ENCODE data around the gene NEUROD2. TPM values are rescaled to one million over a fixed set of nuclear protein-coding genes. Genes with fewer than 3 reads are reported as not detected.
"Not testable (repeated sequence)": the region's sequence is repeated elsewhere in the genome, so short reads cannot be mapped to it uniquely, and the experiment has no call there.

NEUROD2 gene
- total RNA-seq, 1 experiment from 2014 or later, result not detected

DNA sequence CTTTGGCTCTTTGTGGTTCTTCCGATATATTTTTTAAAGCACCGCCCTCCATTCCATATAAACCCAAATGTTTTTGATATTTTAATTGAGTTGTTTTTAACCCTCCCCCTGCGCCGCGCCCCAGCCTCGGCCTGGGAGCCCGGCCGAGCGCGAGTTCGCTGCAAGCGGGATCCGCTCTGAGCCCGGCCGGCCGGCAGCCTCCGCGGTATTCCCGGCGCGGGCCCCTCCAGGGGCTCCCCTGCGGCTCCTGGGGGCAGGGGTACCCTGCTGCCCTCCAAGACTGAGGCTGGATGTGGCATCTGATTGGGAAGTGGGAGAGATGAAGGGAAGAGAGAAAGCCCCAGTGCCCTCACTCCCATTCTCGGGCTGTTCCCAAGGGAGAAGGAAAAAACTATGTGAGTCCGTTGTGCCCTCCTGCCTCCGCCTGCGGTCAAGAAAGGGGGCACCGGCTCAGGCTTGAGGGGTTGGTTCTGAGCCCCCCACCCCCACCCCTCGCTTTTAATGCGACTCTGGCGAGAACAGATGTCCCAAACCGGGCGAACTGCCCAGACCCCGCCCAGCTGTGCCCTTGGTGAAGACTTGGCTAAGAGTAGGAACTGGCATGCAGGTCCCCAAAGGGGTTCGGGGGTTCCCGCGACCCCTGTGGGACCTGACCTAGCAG is 8.6 kb downstream of the NEUROD2 start:
- Histone ChIP-seq H3K36me3 (no peaks in the 10 kb centered on the region), H3K27ac (no peak overlapping the region), H3K9me3 (replicated peaks) (no peaks in the 10 kb centered on the region), H3K4me1 (replicated peaks) (no peaks in the 10 kb centered on the region), H3K27me3 (replicated peaks) (peaks cover 95% of the 10 kb centered on the region), H3K4me3 (no peak overlapping the region)
- DNase-seq (ENCODE audit: low read depth in 1 of 2, low spot score in 2 of 2), result no peak

DNA sequence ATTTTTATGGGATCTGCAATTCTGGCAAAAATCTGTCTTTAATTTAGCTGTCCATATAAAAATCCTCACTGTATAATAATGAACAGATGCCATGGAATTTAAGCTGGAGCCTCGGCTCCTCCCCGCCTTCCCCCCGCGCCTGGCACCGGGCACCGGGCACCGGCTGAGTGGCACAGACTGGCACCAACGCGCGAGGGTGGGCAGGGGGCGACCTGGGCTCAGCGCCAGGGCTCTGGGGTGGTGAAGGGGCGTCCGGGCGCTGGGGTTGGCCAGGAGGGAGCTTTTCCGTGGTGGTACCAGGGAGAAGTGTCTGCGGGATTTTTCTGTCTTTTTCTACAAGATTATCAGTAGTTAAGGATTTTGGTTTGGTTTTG is 9.1 kb downstream of the NEUROD2 start:
- H3K27ac ChIP-seq, result no peak overlapping the region
- no peaks in the 10 kb centered on the region for H3K4me1 ChIP-seq (replicated peaks)
- H3K4me3 ChIP-seq, result no peak overlapping the region
- DNase-seq (ENCODE audit: low read depth in 1 of 2, low spot score in 2 of 2), result no peak
- no peaks in the 10 kb centered on the region for H3K36me3 ChIP-seq
- H3K9me3 ChIP-seq (replicated peaks), result no peaks in the 10 kb centered on the region
- H3K27me3 ChIP-seq (replicated peaks), result peaks cover 93% of the 10 kb centered on the region

DNA sequence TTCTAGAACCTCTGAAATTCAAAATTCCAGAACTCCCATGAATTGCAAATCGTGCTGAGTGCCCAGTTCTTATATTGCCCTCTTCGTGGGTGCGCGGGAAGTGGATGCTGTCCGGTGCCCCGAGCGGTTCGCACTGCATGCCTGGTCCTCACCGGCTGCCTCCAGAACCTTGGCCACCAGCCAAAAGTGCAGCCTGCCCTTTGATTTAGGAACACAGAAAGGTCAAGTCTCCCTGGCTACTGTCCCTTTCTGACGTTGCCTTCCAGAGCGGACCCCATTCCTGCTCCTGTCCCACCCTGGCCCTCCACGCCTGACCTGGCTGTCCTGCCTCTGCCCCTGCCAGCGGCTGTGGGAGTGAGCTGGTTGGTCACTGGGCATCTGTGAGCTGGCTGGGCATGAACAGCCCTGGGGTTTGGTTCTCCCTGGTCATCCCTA is 9.7 kb downstream of the NEUROD2 start:
- H3K4me3 ChIP-seq, result no peak overlapping the region
- no peak overlapping the region for H3K27ac ChIP-seq
- no peak for DNase-seq (ENCODE audit: low read depth in 1 of 2, low spot score in 2 of 2)
- no peaks in the 10 kb centered on the region for H3K9me3 ChIP-seq (replicated peaks)
- H3K36me3 ChIP-seq, result no peaks in the 10 kb centered on the region
- H3K4me1 ChIP-seq (replicated peaks), result no peaks in the 10 kb centered on the region
- H3K27me3 ChIP-seq (replicated peaks), result peaks cover 87% of the 10 kb centered on the region

DNA sequence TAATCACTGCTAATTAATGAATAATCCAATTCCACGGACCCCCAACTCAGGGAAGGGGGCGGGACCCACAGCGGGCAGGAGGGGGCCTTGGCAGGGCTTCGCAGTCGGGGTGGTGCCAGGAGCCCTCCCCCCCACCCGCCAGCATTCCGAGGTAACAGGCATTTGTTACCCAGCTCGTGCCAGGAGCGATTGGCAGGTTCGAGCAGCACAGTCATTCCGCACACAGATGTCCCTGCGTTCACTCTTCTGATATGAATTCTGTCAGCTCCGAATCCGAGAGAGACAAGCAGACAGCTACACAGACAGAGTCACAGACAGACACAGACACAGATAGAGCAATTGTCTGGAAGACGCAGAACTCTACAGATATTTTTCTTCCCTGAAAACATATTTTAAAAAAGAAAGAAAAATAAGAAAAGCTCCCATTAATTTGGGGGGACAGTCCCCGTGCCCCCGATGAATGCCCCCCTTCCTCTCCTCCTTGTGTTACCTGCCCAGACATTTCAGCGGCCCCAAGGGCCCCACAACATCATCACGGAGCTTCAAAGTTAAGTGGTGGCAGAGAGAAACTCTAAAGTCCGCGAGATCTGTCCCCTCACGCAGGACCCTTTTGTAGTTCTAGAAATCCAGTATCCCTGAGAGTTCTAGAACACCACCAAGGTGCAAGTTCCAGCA is 10.2 kb downstream of the NEUROD2 start:
- Histone ChIP-seq H3K27me3 (replicated peaks) (peaks cover 82% of the 10 kb centered on the region), H3K27ac (no peak overlapping the region), H3K36me3 (no peaks in the 10 kb centered on the region), H3K9me3 (replicated peaks) (no peaks in the 10 kb centered on the region), H3K4me1 (replicated peaks) (no peaks in the 10 kb centered on the region), H3K4me3 (no peak overlapping the region)
- no peak for DNase-seq (ENCODE audit: low read depth in 1 of 2, low spot score in 2 of 2)

DNA sequence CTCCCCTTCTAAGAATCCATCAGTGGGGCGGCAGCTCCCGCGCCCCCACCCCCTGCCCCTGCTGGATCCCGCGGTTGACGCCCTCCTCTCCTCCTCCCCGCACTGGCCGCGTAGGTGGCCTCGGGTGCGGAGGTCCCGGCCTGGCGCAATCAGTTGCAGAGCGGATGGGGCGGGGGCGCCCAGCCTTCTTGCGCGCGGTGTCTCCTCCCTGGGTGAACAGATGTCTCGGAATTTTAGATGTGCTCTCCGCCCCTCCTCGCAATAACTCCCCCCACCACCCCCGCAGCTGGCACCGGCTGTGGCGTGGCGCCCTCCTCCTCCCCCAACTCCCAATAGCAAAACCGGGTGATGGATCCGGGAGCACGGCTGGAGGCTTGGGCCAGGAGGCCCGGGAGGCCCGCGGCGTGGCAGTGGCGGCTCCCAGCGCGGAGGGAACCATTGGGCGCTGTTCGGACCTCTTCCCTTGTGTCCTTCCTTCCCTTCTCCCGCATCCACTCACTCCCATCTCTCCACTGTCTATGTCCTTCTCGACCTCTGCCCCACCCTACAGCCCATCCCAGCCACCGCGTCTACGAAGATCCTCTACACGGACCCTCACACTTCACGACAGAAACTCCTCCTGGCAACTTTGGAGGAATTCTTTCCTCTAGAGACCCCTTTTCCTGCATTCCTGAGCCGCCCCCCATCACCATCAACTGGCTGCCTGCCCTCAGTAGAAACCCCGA is 11.0 kb downstream of the NEUROD2 start:
- no peaks in the 10 kb centered on the region for H3K4me1 ChIP-seq (replicated peaks)
- no peaks in the 10 kb centered on the region for H3K9me3 ChIP-seq (replicated peaks)
- no peak overlapping the region for H3K4me3 ChIP-seq
- H3K27ac ChIP-seq, result no peak overlapping the region
- DNase-seq (ENCODE audit: low read depth in 1 of 2, low spot score in 2 of 2), result no peak
- peaks cover 74% of the 10 kb centered on the region for H3K27me3 ChIP-seq (replicated peaks)
- H3K36me3 ChIP-seq, result no peaks in the 10 kb centered on the region

DNA sequence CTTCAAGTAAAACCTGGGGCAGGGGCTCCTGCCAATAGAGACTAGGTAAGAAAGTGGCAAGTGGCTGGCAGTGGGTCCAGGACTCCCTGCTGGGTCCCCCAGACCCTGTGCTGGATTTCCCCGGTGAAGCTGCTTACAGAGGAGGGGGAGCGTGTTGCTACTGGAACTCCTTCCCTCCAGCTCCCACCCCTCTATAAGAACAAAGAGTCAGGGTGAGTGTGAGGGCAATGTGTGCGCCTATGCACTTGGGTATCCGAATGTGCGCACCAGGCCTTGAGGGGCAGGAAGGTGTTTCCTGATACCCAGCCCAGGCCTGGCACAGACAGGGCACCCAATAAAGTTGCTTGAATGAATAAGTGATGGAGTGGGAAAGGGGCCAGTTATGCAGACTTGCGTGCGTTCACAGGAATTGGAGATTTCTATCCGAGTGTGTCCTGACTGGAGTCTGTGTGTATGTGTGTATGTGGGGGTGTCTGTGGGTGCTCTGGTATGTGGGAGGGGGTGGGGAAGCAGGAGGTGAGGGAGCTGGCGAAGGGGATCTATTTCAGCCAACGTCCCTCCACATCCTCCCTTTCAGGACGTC is 11.7 kb downstream of the NEUROD2 start:
- H3K36me3 ChIP-seq, result no peaks in the 10 kb centered on the region
- no peak for DNase-seq (ENCODE audit: low read depth in 1 of 2, low spot score in 2 of 2)
- no peaks in the 10 kb centered on the region for H3K4me1 ChIP-seq (replicated peaks)
- H3K9me3 ChIP-seq (replicated peaks), result no peaks in the 10 kb centered on the region
- H3K27ac ChIP-seq, result no peak overlapping the region
- peaks cover 73% of the 10 kb centered on the region for H3K27me3 ChIP-seq (replicated peaks)
- no peak overlapping the region for H3K4me3 ChIP-seq

DNA sequence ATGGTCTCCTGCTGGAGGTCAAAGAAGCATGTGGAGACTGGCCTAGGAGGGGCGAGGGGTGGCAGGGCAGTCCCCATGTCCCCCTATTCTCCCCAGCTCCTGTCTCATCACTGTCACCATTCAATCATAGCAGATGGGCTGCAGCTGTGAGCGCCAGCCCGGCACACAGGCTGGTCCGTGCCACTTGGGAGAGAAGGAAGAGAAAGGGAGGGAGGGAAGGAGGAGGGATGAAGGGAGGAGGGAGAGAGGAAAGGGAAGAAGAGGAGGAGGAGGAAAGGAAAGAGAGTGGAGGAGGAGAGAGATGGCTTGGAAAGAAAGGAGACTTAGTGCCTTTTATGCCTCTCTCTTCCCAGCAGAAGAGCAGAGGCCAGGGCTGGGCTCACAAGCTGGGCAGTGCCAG is 12.4 kb downstream of the NEUROD2 start:
- Histone ChIP-seq H3K36me3 (no peaks in the 10 kb centered on the region), H3K4me3 (no peak overlapping the region), H3K27me3 (replicated peaks) (peaks cover 67% of the 10 kb centered on the region), H3K9me3 (replicated peaks) (no peaks in the 10 kb centered on the region), H3K27ac (no peak overlapping the region), H3K4me1 (replicated peaks) (no peaks in the 10 kb centered on the region)
- no peak for DNase-seq (ENCODE audit: low read depth in 1 of 2, low spot score in 2 of 2)

DNA sequence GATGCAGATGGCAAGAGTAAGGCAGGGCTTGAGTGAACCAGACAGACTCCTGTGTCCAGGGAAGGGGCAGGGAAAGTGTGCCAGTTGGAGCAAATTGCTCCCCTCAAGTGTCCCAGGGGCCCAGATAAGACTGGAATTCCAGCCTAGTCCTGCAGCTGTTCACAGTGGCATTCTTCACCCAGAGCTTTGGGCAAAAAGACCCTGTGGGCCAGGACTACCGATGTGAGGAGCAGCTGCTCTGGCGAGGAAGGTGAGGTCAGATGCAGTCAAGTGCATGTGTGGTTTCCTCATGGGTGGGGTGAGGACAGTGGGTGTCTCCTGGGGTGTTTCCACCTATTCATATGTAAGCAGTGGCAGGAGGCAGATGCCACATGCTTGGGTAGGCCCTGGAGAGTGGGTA is 14.3 kb downstream of the NEUROD2 start:
- no peak for DNase-seq (ENCODE audit: low read depth in 1 of 2, low spot score in 2 of 2)
- Histone ChIP-seq H3K4me3 (no peak overlapping the region), H3K27ac (no peak overlapping the region), H3K27me3 (replicated peaks) (peaks cover 48% of the 10 kb centered on the region), H3K9me3 (replicated peaks) (no peaks in the 10 kb centered on the region), H3K36me3 (no peaks in the 10 kb centered on the region), H3K4me1 (replicated peaks) (no peaks in the 10 kb centered on the region)

DNA sequence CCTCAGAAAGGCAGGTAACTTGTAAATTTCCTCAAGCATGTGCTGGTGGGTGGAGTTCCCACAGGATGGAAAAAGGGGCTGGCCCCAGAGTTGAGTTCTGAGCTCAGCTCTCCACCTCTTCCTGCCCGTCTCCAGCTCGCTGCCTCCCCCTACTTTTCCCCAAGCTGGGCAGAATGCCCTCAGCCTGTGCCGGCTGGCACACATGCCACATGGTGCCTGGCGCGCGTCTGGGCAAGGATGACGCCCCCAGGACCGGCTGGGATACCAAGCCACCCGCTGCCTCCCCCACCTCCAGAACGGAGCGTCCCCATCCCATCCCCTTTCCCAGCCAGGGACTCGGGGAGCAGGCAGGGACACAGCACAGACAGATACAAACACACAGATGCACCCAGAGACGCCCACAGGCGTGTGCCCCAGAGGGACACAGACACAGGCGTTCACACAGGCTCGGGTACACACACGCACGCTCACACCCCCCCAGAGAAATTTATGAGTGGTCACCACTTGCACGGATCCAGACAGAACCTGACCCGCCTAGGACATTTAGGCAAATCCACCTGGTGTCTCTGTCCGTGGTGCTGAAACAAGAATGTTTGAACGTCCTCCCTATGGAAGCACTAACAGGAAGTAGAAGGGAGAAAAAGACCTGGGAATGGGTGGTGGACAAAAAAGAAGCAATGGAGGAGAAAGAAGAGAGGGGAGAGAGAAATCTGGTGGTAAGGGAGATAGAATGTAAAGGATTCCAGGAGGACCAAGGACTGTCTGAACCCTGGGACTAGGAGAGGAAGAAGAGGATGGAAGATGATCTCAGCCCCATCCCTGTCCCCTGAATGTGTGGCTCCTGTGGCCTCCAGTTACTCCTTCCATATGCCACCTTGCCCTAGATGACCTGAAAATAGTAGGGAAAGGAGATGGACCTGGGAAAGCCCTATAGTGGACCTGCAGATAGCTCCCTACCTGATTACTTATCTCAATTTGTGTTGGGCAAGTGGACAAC is 15.5 kb downstream of the NEUROD2 start:
- H3K27ac ChIP-seq, result no peak overlapping the region
- no peaks in the 10 kb centered on the region for H3K9me3 ChIP-seq (replicated peaks)
- H3K4me3 ChIP-seq, result no peak overlapping the region
- H3K36me3 ChIP-seq, result no peaks in the 10 kb centered on the region
- no peak for DNase-seq (ENCODE audit: low read depth in 1 of 2, low spot score in 2 of 2)
- peaks cover 38% of the 10 kb centered on the region for H3K27me3 ChIP-seq (replicated peaks)
- H3K4me1 ChIP-seq (replicated peaks), result no peaks in the 10 kb centered on the region

DNA sequence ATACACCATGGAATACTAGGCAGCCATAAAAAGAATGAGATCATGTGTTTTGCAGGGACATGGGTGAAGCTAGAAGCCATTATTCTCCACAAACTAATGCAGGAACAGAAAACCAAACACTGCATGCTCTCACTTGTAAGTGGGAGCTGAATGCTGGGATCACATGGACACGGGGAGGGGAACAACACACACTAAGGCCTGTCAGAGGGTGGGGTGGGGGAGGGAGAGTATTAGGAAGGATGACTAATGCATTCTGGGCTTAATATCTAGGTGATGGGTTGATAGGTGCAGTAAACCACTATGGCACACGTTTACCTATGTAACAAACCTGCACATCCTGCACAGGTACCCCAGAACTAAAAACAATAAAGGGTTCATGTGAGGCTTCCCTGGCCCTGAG is 17.5 kb downstream of the NEUROD2 start:
- peaks cover 21% of the 10 kb centered on the region for H3K27me3 ChIP-seq (replicated peaks)
- not testable (repeated sequence) for H3K36me3 ChIP-seq; H3K4me1 ChIP-seq (replicated peaks); DNase-seq (ENCODE audit: low read depth in 1 of 2, low spot score in 2 of 2); H3K4me3 ChIP-seq; H3K27ac ChIP-seq; H3K9me3 ChIP-seq (replicated peaks)

DNA sequence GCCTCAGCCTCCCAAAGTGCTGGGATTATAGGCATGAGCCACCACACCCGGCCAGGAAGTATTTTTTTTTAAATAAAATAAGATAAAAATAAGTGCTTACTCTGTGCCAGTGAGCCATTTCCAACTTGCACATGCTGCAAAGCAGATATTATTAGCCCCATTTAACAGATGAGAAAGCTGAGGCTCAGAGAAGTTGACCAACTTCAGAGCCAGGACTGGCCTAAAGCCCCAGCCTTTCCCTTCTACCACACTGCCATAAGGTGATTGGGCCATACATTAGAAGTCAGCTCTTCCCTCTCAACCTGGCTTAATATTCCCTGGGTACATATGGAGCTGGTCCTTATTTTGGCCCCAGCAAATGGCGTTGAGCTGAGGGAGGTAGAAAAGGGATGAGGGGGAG is 25.1 kb downstream of the NEUROD2 start:
- peaks cover 9% of the 10 kb centered on the region; the same call in 1 of the 2 replicates for H3K27me3 ChIP-seq (replicated peaks)
- H3K4me3 ChIP-seq, result no peak overlapping the region
- no peaks in the 10 kb centered on the region for H3K36me3 ChIP-seq
- H3K4me1 ChIP-seq (replicated peaks), result peaks cover 3% of the 10 kb centered on the region; the same call in 1 of the 2 replicates
- no peaks in the 10 kb centered on the region for H3K9me3 ChIP-seq (replicated peaks)
- DNase-seq (ENCODE audit: low read depth in 1 of 2, low spot score in 2 of 2), result no peak
- no peak overlapping the region for H3K27ac ChIP-seq

DNA sequence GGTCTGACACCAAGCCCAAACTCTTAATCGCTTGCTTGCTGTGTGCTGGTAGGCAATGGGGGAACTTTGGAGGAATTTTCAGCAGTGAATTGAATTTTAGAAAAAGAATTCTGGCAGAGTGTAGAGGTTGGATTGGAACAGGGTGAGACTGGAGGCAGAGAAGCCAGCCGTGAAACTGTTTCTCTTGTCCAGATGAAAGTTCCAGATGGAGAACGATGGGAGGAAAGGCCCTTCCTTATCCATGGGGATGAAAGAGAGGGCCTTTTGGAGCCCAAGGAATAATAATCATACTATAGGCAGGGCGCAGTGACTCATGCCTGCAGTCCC is 26.0 kb downstream of the NEUROD2 start:
- H3K4me3 ChIP-seq, result no peak overlapping the region
- no peaks in the 10 kb centered on the region for H3K36me3 ChIP-seq
- H3K27me3 ChIP-seq (replicated peaks), result peaks cover 9% of the 10 kb centered on the region; the same call in 1 of the 2 replicates
- no peak overlapping the region for H3K27ac ChIP-seq
- H3K4me1 ChIP-seq (replicated peaks), result peaks cover 3% of the 10 kb centered on the region; the same call in 1 of the 2 replicates
- DNase-seq (ENCODE audit: low read depth in 1 of 2, low spot score in 2 of 2), result no peak
- H3K9me3 ChIP-seq (replicated peaks), result no peaks in the 10 kb centered on the region

DNA sequence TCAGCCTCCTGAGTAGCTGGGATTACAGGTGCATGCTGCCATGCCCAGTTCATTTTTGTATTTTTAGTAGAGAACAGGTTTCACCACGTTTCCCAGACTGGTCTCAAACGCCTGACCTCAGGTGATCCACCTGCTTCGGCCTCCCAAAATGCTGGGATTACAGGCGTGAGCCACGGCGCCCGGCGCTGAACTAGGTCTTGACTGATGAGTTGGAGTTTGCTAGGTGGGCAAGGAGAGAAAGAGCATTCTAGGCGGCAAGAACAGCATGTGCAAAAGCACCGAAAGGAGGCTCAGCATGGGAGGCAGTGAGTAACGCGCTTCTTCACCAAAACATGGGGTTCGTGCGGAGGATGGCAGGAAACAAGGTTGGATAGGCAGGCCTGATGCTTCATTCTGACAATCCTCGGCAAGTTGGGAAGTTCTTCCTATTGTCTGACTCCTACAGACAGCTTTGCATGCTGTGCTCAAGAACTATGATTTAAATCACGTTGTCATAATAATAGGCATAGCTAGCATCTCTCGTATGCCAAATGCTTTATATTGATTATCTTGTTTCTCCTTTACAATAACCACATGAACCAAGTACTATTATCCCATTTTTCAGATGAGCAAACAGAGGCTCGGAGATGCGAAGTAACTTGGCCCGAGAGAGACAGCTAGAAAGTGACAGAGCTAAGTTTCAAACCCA is 26.5 kb downstream of the NEUROD2 start:
- Histone ChIP-seq H3K9me3 (replicated peaks) (no peaks in the 10 kb centered on the region), H3K27me3 (replicated peaks) (peaks cover 7% of the 10 kb centered on the region; the same call in 1 of the 2 replicates), H3K4me1 (replicated peaks) (peaks cover 3% of the 10 kb centered on the region; the same call in 1 of the 2 replicates), H3K4me3 (no peak overlapping the region), H3K27ac (no peak overlapping the region), H3K36me3 (no peaks in the 10 kb centered on the region)
- DNase-seq (ENCODE audit: low read depth in 1 of 2, low spot score in 2 of 2), result no peak
